ENCODE measurements around the gene DLGAP4. TPM values are rescaled to one million over a fixed set of nuclear protein-coding genes. Genes with fewer than 3 reads are reported as not detected.

The DLGAP4 gene
- polyA plus RNA-seq, 1 experiment: 34.9 TPM

- peak; percentile 11; the same call in 1 of the 2 replicates for TF ChIP-seq CTCF (IDR thresholded peaks at IDR 0.05; ENCODE audit: insufficient read depth, low read depth, low read length)
- Histone ChIP-seq H3K36me3 (ENCODE audit: control insufficient read depth, insufficient read depth, low read length) (peaks cover 12% of the 10 kb centered on the region), H3K4me3 (ENCODE audit: low read depth, low read length) (peak within 1 kb of the TSS; percentile 99), H3K27me3 (ENCODE audit: control insufficient read depth, insufficient read depth, low read length) (no peaks in the 10 kb centered on the region)
- CTCF ChIA-PET: interaction anchor here (0.7 to 3.7 kb wide), 9 partner anchors 20 to 208 kb away, joined by 3 to 15 read pairs (median 4); partner anchors contain the start of gene RAB5IF
- peak; percentile 13 for DNase-seq (ENCODE audit: low read depth)
- POLR2A ChIA-PET: no interaction called here
Observed at GRCh38 chr20:36541227-36541767, 235.2 kb downstream of the DLGAP4 start, which contains the start of gene MYL9. TSS of gene MYL9 (plus strand) at chr20:36541519. CDS start at chr20:36544885, 3,366 bp downstream.

- H3K4me3 ChIP-seq (ENCODE audit: low read depth, low read length): peak overlapping the region; percentile 99
- DNase-seq (ENCODE audit: low read depth): no peak
- POLR2A ChIA-PET: interaction anchor here (0.6 kb wide), 1 partner anchor 76 kb away, joined by 4 read pairs; no protein-coding TSS in a partner anchor
- no peaks in the 10 kb centered on the region for H3K27me3 ChIP-seq (ENCODE audit: control insufficient read depth, insufficient read depth, low read length)
- peaks cover 16% of the 10 kb centered on the region for H3K36me3 ChIP-seq (ENCODE audit: control insufficient read depth, insufficient read depth, low read length)
- CTCF ChIA-PET: interaction anchor here (0.6 to 3.7 kb wide), 12 partner anchors 10 to 209 kb away, joined by 3 to 15 read pairs (median 4); partner anchors contain the start of gene RAB5IF
- peak; percentile 87 for TF ChIP-seq CTCF (IDR thresholded peaks at IDR 0.05; ENCODE audit: insufficient read depth, low read depth, low read length)
Observed at GRCh38 chr20:36541768-36542488, 235.8 kb downstream of the DLGAP4 start.

GRCh38 chr20:36542516-36543183 lies 236.5 kb downstream of the DLGAP4 start:
- no peak for DNase-seq (ENCODE audit: low read depth)
- ChIA-PET CTCF (interaction anchor here (0.6 to 3.7 kb wide), 8 partner anchors 9 to 340 kb away, joined by 3 to 15 read pairs (median 4); partner anchors contain the start of gene RAB5IF), POLR2A (interaction anchor here (0.6 kb wide), 1 partner anchor 77 kb away, joined by 4 read pairs; no protein-coding TSS in a partner anchor)
- TF ChIP-seq CTCF (IDR thresholded peaks at IDR 0.05; ENCODE audit: insufficient read depth, low read depth, low read length): no peak
- peak overlapping the region; percentile 99 for H3K4me3 ChIP-seq (ENCODE audit: low read depth, low read length)
- no peaks in the 10 kb centered on the region for H3K27me3 ChIP-seq (ENCODE audit: control insufficient read depth, insufficient read depth, low read length)
- peaks cover 22% of the 10 kb centered on the region for H3K36me3 ChIP-seq (ENCODE audit: control insufficient read depth, insufficient read depth, low read length)

- H3K4me3 ChIP-seq (ENCODE audit: low read depth, low read length): peak overlapping the region; percentile 99
- peaks cover 30% of the 10 kb centered on the region for H3K36me3 ChIP-seq (ENCODE audit: control insufficient read depth, insufficient read depth, low read length)
- POLR2A ChIA-PET: no interaction called here
- DNase-seq (ENCODE audit: low read depth): peak; percentile 26
- H3K27me3 ChIP-seq (ENCODE audit: control insufficient read depth, insufficient read depth, low read length): no peaks in the 10 kb centered on the region
- CTCF ChIA-PET: interaction anchor here (1.1 to 3.7 kb wide), 6 partner anchors 8 to 341 kb away, joined by 3 to 15 read pairs (median 5); partner anchors contain the start of gene RAB5IF
- no peak for TF ChIP-seq CTCF (IDR thresholded peaks at IDR 0.05; ENCODE audit: insufficient read depth, low read depth, low read length)
Observed at GRCh38 chr20:36543184-36544133, 237.3 kb downstream of the DLGAP4 start.
